Endothelial cell of umbilical vein (primary cell): Measurements from ENCODE around the gene RNF111. TPM values are rescaled to one million over a fixed set of nuclear protein-coding genes. Genes with fewer than 3 reads are reported as not detected.

ENCODE experiments used
- BruUV-seq: library from RNA; stranded (reverse); fragments of 400-500 nt; replicated peaks from 2 replicates; lab custom pipeline; 2021; lab: Mats Ljungman, UMichigan
- CTCF ChIA-PET: fragments of 300-600, 350-600 bp; sonication (Branson Sonifier 250); formaldehyde crosslinking; loops from one replicate; lab custom pipeline; 2021; ENCODE audit warnings: antibody characterized with exemption, inconsistent platforms; lab: Charles Lee
- POLR2A ChIA-PET: fragments of 300-600, 350-600 bp; sonication (Branson Sonifier 250); formaldehyde crosslinking; loops from one replicate; lab custom pipeline; 2021; ENCODE audit warnings: antibody characterized with exemption, inconsistent platforms; lab: Charles Lee
- DNase-seq: peaks from one replicate; pipeline ENCODE4 v3.0.0-alpha.2; 2011; ENCODE audit warnings: low read depth, low spot score
- FAIRE-seq: peaks from 2 replicates; lab custom pipeline; 2011; peaks lifted over from hg19 to GRCh38; lab: Jason Lieb, UNC
- H2AFZ ChIP-seq: 2 replicates; pipeline ENCODE4 v1.6.0; 2012; ENCODE audit warnings: low read depth, low read length, control low read depth, inconsistent platforms
- H3K27ac ChIP-seq: 2 replicates; pipeline ENCODE4 v1.5.1; 2011; ENCODE audit warnings: low read depth, mild to moderate bottlenecking, control low read depth, low read length, moderate library complexity; ENCODE audit not compliant: insufficient read depth
- H3K27me3 ChIP-seq, 2 experiments: 2 replicates each; pipeline versions ENCODE4 v1.6.0 to v1.6.1; 2011; ENCODE audit warnings: low read length in 2 of 2, mixed read lengths in 1 of 2; ENCODE audit not compliant: control insufficient read depth in 2 of 2, insufficient read depth in 2 of 2
- H3K36me3 ChIP-seq, 2 experiments: 2 replicates in 1 of 2; 3 replicates in 1 of 2; pipeline ENCODE4 v1.5.1; 2011; ENCODE audit warnings: low read length in 2 of 2, mild to moderate bottlenecking in 1 of 2, moderate library complexity in 1 of 2; ENCODE audit not compliant: control insufficient read depth in 2 of 2, insufficient read depth in 2 of 2; ENCODE audit errors: extremely low read depth in 1 of 2
- H3K4me1 ChIP-seq: 3 replicates; pipeline ENCODE4 v1.5.1; 2011; ENCODE audit warnings: mild to moderate bottlenecking, low read length; ENCODE audit not compliant: control insufficient read depth, insufficient read depth; ENCODE audit errors: extremely low read depth
- H3K4me2 ChIP-seq: 2 replicates; pipeline ENCODE4 v1.6.1; 2011; ENCODE audit warnings: low read length, control low read depth, mixed read lengths; ENCODE audit not compliant: insufficient read depth
- H3K4me3 ChIP-seq, 3 experiments: fragments of 200-600 bp in 1 of 3; sonication (generic), shearing (Covaris generic) in 1 of 3; replicated peaks in 1 of 3; 2 replicates each; pipeline ENCODE4 v1.5.1; 2011 to 2016; ENCODE audit warnings: control low read depth in 3 of 3, low read length in 3 of 3, mild to moderate bottlenecking in 2 of 3, inconsistent platforms in 1 of 3, low read depth in 1 of 3, moderate library complexity in 1 of 3; ENCODE audit not compliant: insufficient read depth in 1 of 3
- H3K79me2 ChIP-seq: 2 replicates; pipeline ENCODE4 v1.6.0; 2012; ENCODE audit warnings: low read length, inconsistent platforms; ENCODE audit not compliant: control insufficient read depth, insufficient read depth
- H3K9ac ChIP-seq: replicated peaks from 2 replicates; pipeline ENCODE3; 2011; ENCODE audit warnings: low read length, control low read depth; ENCODE audit not compliant: insufficient read depth; ENCODE audit errors: extremely low read depth
- H3K9me1 ChIP-seq: replicated peaks from 3 replicates; pipeline ENCODE4 v1.6.0; 2011; ENCODE audit warnings: mild to moderate bottlenecking, low read length; ENCODE audit not compliant: control insufficient read depth, insufficient read depth; ENCODE audit errors: extremely low read depth
- H3K9me3 ChIP-seq: replicated peaks from 2 replicates; pipeline ENCODE4 v1.5.1; 2012; ENCODE audit warnings: low read length, inconsistent platforms; ENCODE audit not compliant: control insufficient read depth, insufficient read depth
- H4K20me1 ChIP-seq: replicated peaks from 2 replicates; pipeline ENCODE3; 2011; ENCODE audit warnings: mild to moderate bottlenecking, low read length; ENCODE audit not compliant: control insufficient read depth, insufficient read depth; ENCODE audit errors: extremely low read depth
- CTCF ChIP-seq, 2 donors: IDR thresholded peaks; 1 replicate in 1 of 2; 2 replicates in 1 of 2; pipeline ENCODE4 v1.5.1; 2011; ENCODE audit warnings: low read length in 2 of 2, mild to moderate bottlenecking in 2 of 2, moderate library complexity in 2 of 2, control low read depth in 1 of 2, inconsistent platforms in 1 of 2, low read depth in 1 of 2; ENCODE audit not compliant: insufficient read depth in 1 of 2; ENCODE audit errors: extremely low read depth in 1 of 2
- EZH2 ChIP-seq: IDR thresholded peaks from 2 replicates; pipeline ENCODE4 v1.6.1; 2012; ENCODE audit warnings: borderline replicate concordance, low read depth, mild to moderate bottlenecking, moderate library complexity, low read length, inconsistent platforms; ENCODE audit not compliant: severe bottlenecking
- FOS ChIP-seq: IDR thresholded peaks from 2 replicates; pipeline ENCODE4 v1.6.1; 2011; ENCODE audit warnings: mild to moderate bottlenecking, low read length, moderate library complexity, borderline replicate concordance; ENCODE audit not compliant: insufficient read depth
- GATA2 ChIP-seq: IDR thresholded peaks from 2 replicates; pipeline ENCODE4 v1.7.0; 2011; ENCODE audit warnings: low read depth, mild to moderate bottlenecking, moderate library complexity, mixed read lengths, low read length; ENCODE audit not compliant: insufficient read length, insufficient read depth
- JUN ChIP-seq: IDR thresholded peaks from 2 replicates; pipeline ENCODE4 v1.6.1; 2011; ENCODE audit warnings: borderline replicate concordance, low read depth; ENCODE audit not compliant: insufficient read length, insufficient read depth
- MAX ChIP-seq: IDR thresholded peaks from 2 replicates; pipeline ENCODE4 v1.6.1; 2011; ENCODE audit not compliant: insufficient read depth, insufficient read length
- MYC ChIP-seq: IDR thresholded peaks from one replicate; pipeline ENCODE4 v1.6.1; 2011; ENCODE audit warnings: mild to moderate bottlenecking, low read depth, low read length
- POLR2A ChIP-seq: IDR thresholded peaks from 2 replicates; pipeline ENCODE4 v1.6.1; 2012; ENCODE audit warnings: low read depth, mild to moderate bottlenecking, control low read depth, low read length
- POLR2AphosphoS5 ChIP-seq: IDR thresholded peaks from 2 replicates; pipeline ENCODE4 v1.6.1; 2012; ENCODE audit warnings: low read depth, mild to moderate bottlenecking, control low read depth, low read length, moderate library complexity; ENCODE audit not compliant: insufficient read depth
- dilution Hi-C: fragments of 300-500 bp; cut with MboI; formaldehyde crosslinking; loops from one replicate; pipeline ENCODE4 v1.15.0; 2019; ENCODE audit warnings: low sequenced_read_pairs; ENCODE audit not compliant: extremely low pct_ligation_motif_present
- intact Hi-C: fragments of 100-400 bp; cut with micrococcal nuclease; formaldehyde crosslinking; loops from one replicate; pipeline ENCODE4 v1.10.0; 2022
- polyA plus RNA-seq, 4 experiments: library from polyadenylated mRNA; depleted of rRNA in 3 of 4; stranded (reverse) in 3 of 4; unstranded in 1 of 4; fragments of >200 nt; gene quantifications; 2 replicates each; pipeline versions ENCODE4 v1.2.1 to v1.2.3, GENCODE V29; 2011 to 2012; ENCODE audit warnings: missing spikeins in 1 of 4
- total RNA-seq: library from RNA; stranded (reverse); gene quantifications from 2 replicates; pipeline ENCODE4 v1.2.3, GENCODE V29; 2021

Gene RNF111
- total and polyA plus RNA-seq, 2 donors (not counting 3 experiments of a cell fraction or from before 2014, with no cell fraction given) = 22.3 to 42.6 TPM

GRCh38 chr15:59116141-59116540, 128.7 kb downstream of the RNF111 start:
- DNase-seq (no peak), FAIRE-seq (no peak)
- no peak overlapping the region for H3K9ac ChIP-seq
- no peaks in the 10 kb centered on the region for H3K9me1 ChIP-seq
- no TSS peak for BruUV-seq
- H3K4me1 ChIP-seq = no peaks in the 10 kb centered on the region
- H3K4me2 ChIP-seq = no peak overlapping the region
- CTCF ChIA-PET = interaction anchor here (0.7 to 1.4 kb wide), 3 partner anchors 16 to 377 kb away, joined by 4 read pairs; no protein-coding TSS in a partner anchor
- no peaks in the 10 kb centered on the region for H3K27me3 ChIP-seq
- H3K36me3 ChIP-seq = peaks cover 8 to 29% of the 10 kb centered on the region in 2 experiments
- no peak overlapping the region for H3K4me3 ChIP-seq
- peaks cover 7% of the 10 kb centered on the region for H3K79me2 ChIP-seq
- H2AFZ ChIP-seq = no peak overlapping the region
- H4K20me1 ChIP-seq = no peaks in the 10 kb centered on the region
- no peak for TF ChIP-seq POLR2AphosphoS5
- no peak for TF ChIP-seq POLR2A
- TF ChIP-seq JUN = no peak
- TF ChIP-seq EZH2 = no peak
- TF ChIP-seq FOS = no peak
- TF ChIP-seq CTCF (IDR thresholded peaks at IDR 0.05; ENCODE audit: extremely low read depth in 1 of 2, insufficient read depth in 1 of 2, low read depth in 1 of 2, low read length in 2 of 2) = no peak
- no peak for TF ChIP-seq MYC
- no peak for TF ChIP-seq MAX
- TF ChIP-seq GATA2 = no peak
- no peaks in the 10 kb centered on the region for H3K9me3 ChIP-seq
- intact Hi-C loops = no loop called here
- dilution Hi-C loops = no loop called here
- H3K27ac ChIP-seq = no peak overlapping the region
- POLR2A ChIA-PET = no interaction called here
